A549 (cell line): ENCODE results near the gene LRFN2.

Experiments
- CHD4 ChIP-seq: fragments of 200-600 bp; sonication (generic); IDR thresholded peaks from 2 replicates; pipeline ENCODE4 v1.6.1; 2016; ENCODE audit warnings: antibody characterized with exemption, mild to moderate bottlenecking, borderline replicate concordance
- JUNB ChIP-seq: fragments of >200 bp; sonication (Bioruptor Twin); formaldehyde crosslinking; IDR thresholded peaks from 2 replicates; pipeline ENCODE4 v1.6.1; 2016
- POLR2A ChIP-seq: IDR thresholded peaks from 2 replicates; pipeline ENCODE4 v1.6.1; 2012; ENCODE audit warnings: mild to moderate bottlenecking, low read length
- RCOR1 ChIP-seq: fragments of 150-350 bp; IDR thresholded peaks from 2 replicates; pipeline ENCODE4 v1.6.1; 2014; ENCODE audit warnings: antibody characterized with exemption, low read length, low read depth
- REST ChIP-seq: fragments of 200-600 bp; sonication (generic); IDR thresholded peaks from 2 replicates; pipeline ENCODE4 v1.6.1; 2016; ENCODE audit warnings: antibody characterized with exemption, mild to moderate bottlenecking, moderate library complexity
- RFX5 ChIP-seq: fragments of 450-650 bp; IDR thresholded peaks from 2 replicates; pipeline ENCODE4 v1.7.1; 2014; ENCODE audit warnings: antibody characterized with exemption, mild to moderate bottlenecking, moderate library complexity
- SMC3 ChIP-seq: fragments of >200 bp; sonication (Bioruptor Twin); formaldehyde crosslinking; IDR thresholded peaks from 3 replicates; pipeline ENCODE4 v1.6.1; 2018; ENCODE audit warnings: inconsistent platforms
- SREBF2 ChIP-seq: fragments of 450-650 bp; IDR thresholded peaks from 2 replicates; pipeline ENCODE4 v1.6.1; 2014; ENCODE audit warnings: mild to moderate bottlenecking, moderate library complexity
- ZC3H11A ChIP-seq: fragments of 450-650 bp; IDR thresholded peaks from 2 replicates; pipeline ENCODE4 v1.6.1; 2014; ENCODE audit warnings: antibody characterized with exemption, mild to moderate bottlenecking
- ZNF302 ChIP-seq: fragments of 250-450 bp; sonication (Bioruptor Pico); IDR thresholded peaks from 2 replicates; pipeline ENCODE4 v1.9.0; 2021; ENCODE audit warnings: inconsistent platforms, mild to moderate bottlenecking, moderate library complexity
- TF ChIP-seq, protein P1 (sequence below): fragments of >200 bp; sonication (Bioruptor Twin); formaldehyde crosslinking; IDR thresholded peaks from 3 replicates; pipeline ENCODE4 v1.5.1; 2016

- no peak for TF ChIP-seq ZC3H11A
- no peak for TF ChIP-seq POLR2A
- no peak for TF ChIP-seq RCOR1
- TF ChIP-seq, protein P1, sequence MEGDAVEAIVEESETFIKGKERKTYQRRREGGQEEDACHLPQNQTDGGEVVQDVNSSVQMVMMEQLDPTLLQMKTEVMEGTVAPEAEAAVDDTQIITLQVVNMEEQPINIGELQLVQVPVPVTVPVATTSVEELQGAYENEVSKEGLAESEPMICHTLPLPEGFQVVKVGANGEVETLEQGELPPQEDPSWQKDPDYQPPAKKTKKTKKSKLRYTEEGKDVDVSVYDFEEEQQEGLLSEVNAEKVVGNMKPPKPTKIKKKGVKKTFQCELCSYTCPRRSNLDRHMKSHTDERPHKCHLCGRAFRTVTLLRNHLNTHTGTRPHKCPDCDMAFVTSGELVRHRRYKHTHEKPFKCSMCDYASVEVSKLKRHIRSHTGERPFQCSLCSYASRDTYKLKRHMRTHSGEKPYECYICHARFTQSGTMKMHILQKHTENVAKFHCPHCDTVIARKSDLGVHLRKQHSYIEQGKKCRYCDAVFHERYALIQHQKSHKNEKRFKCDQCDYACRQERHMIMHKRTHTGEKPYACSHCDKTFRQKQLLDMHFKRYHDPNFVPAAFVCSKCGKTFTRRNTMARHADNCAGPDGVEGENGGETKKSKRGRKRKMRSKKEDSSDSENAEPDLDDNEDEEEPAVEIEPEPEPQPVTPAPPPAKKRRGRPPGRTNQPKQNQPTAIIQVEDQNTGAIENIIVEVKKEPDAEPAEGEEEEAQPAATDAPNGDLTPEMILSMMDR, result no peak
- no peak for TF ChIP-seq SREBF2
- TF ChIP-seq CHD4, result no peak
- no peak for TF ChIP-seq SMC3
- TF ChIP-seq REST, result no peak
- no peak for TF ChIP-seq RFX5
- no peak for TF ChIP-seq ZNF302 (CRISPR knock-in tag)
- TF ChIP-seq JUNB, result no peak
Measured at GRCh38 chr6:40510442-40510841, 76.7 kb downstream of the LRFN2 start.
